ENCODE results near the gene CDKL2. TPM values are rescaled to one million over a fixed set of nuclear protein-coding genes. Genes with fewer than 3 reads are reported as not detected.
A peak's percentile ranks its signal among the peaks of the same experiment; 100 is the strongest.

The CDKL2 gene
- total RNA-seq = 2.3 and 5.0 TPM in 2 replicates
- long read RNA-seq, partial matches to known transcripts = 10 of 14 reads
- long read RNA-seq, other reads (novel, unspliced or antisense) = 3 of 14 reads

- peak; percentile 91 for DNase-seq (ENCODE audit: extremely low spot score, unreplicated experiment)
- H3K27ac Mint-ChIP-seq (ENCODE audit: unreplicated experiment) = peak within 1 kb of the TSS; percentile 69
Measured at GRCh38 chr4:75630174-75630936, at the start of gene CDKL2. Gene CDKL2, minus strand, starts transcription at chr4:75630528. Its CDS starts 4,540 bp downstream, at chr4:75625988.

GRCh38 chr4:75678965-75679364, 48.6 kb upstream of the CDKL2 start:
- no peak for TF ChIP-seq CTCF (IDR thresholded peaks at IDR 0.05)
- H3K27ac Mint-ChIP-seq (ENCODE audit: unreplicated experiment) = no peak overlapping the region
- H3K4me1 Mint-ChIP-seq (ENCODE audit: unreplicated experiment) = peaks cover 3% of the 10 kb centered on the region
- no peaks in the 10 kb centered on the region for H3K9me3 Mint-ChIP-seq (ENCODE audit: unreplicated experiment)
- DNase-seq (ENCODE audit: extremely low spot score, unreplicated experiment) = no peak
- H3K27me3 Mint-ChIP-seq (ENCODE audit: unreplicated experiment) = no peaks in the 10 kb centered on the region
- H3K36me3 Mint-ChIP-seq (ENCODE audit: unreplicated experiment) = no peaks in the 10 kb centered on the region
- no peak overlapping the region for H3K4me3 Mint-ChIP-seq (ENCODE audit: unreplicated experiment)

More at GRCh38 chr4:75630174-75630936, at the start of gene CDKL2:
- Mint-ChIP-seq H3K27me3 (ENCODE audit: unreplicated experiment) (no peaks in the 10 kb centered on the region), H3K4me3 (ENCODE audit: unreplicated experiment) (peak within 1 kb of the TSS; percentile 82), H3K36me3 (ENCODE audit: unreplicated experiment) (no peaks in the 10 kb centered on the region), H3K9me3 (ENCODE audit: unreplicated experiment) (no peaks in the 10 kb centered on the region), H3K4me1 (ENCODE audit: unreplicated experiment) (peaks cover 17% of the 10 kb centered on the region)
- TF ChIP-seq CTCF (IDR thresholded peaks at IDR 0.05) = no peak

GRCh38 chr4:75678473-75678872, 48.1 kb upstream of the CDKL2 start:
- H3K36me3 Mint-ChIP-seq (ENCODE audit: unreplicated experiment) = no peaks in the 10 kb centered on the region
- no peaks in the 10 kb centered on the region for H3K9me3 Mint-ChIP-seq (ENCODE audit: unreplicated experiment)
- H3K4me3 Mint-ChIP-seq (ENCODE audit: unreplicated experiment) = no peak overlapping the region
- H3K4me1 Mint-ChIP-seq (ENCODE audit: unreplicated experiment) = peaks cover 8% of the 10 kb centered on the region
- no peak overlapping the region for H3K27ac Mint-ChIP-seq (ENCODE audit: unreplicated experiment)
- no peak for TF ChIP-seq CTCF (IDR thresholded peaks at IDR 0.05)
- no peaks in the 10 kb centered on the region for H3K27me3 Mint-ChIP-seq (ENCODE audit: unreplicated experiment)
- DNase-seq (ENCODE audit: extremely low spot score, unreplicated experiment) = no peak

- no peak overlapping the region for H3K27ac Mint-ChIP-seq (ENCODE audit: unreplicated experiment)
- no peak for TF ChIP-seq CTCF (IDR thresholded peaks at IDR 0.05)
- H3K4me1 Mint-ChIP-seq (ENCODE audit: unreplicated experiment) = peaks cover 27% of the 10 kb centered on the region
- no peak overlapping the region for H3K4me3 Mint-ChIP-seq (ENCODE audit: unreplicated experiment)
- no peak for DNase-seq (ENCODE audit: extremely low spot score, unreplicated experiment)
- H3K27me3 Mint-ChIP-seq (ENCODE audit: unreplicated experiment) = no peaks in the 10 kb centered on the region
- H3K9me3 Mint-ChIP-seq (ENCODE audit: unreplicated experiment) = no peaks in the 10 kb centered on the region
- H3K36me3 Mint-ChIP-seq (ENCODE audit: unreplicated experiment) = no peaks in the 10 kb centered on the region
Measured at GRCh38 chr4:75675004-75675531, 44.7 kb upstream of the CDKL2 start.

- Mint-ChIP-seq H3K4me1 (ENCODE audit: unreplicated experiment) (peaks cover 34% of the 10 kb centered on the region), H3K36me3 (ENCODE audit: unreplicated experiment) (no peaks in the 10 kb centered on the region), H3K27me3 (ENCODE audit: unreplicated experiment) (no peaks in the 10 kb centered on the region), H3K9me3 (ENCODE audit: unreplicated experiment) (no peaks in the 10 kb centered on the region), H3K4me3 (ENCODE audit: unreplicated experiment) (peak overlapping the region; percentile 97), H3K27ac (ENCODE audit: unreplicated experiment) (peak overlapping the region; percentile 94)
- no peak for DNase-seq (ENCODE audit: extremely low spot score, unreplicated experiment)
- TF ChIP-seq CTCF (IDR thresholded peaks at IDR 0.05) = no peak
Measured at GRCh38 chr4:75673959-75674328, 43.6 kb upstream of the CDKL2 start.
